DND-41 (cell line): ENCODE data around the gene METTL3.

Experiments used
- ATAC-seq: fragments of 200-7000 bp; cut with Tn5 transposase; 3 replicates; pipeline ENCODE4 v1.9.1; 2021; ENCODE audit warnings: low read depth; ENCODE audit not compliant: insufficient read depth
- DNase-seq: peaks from one replicate; pipeline ENCODE4 v3.0.0-alpha.2; 2020
- H2AFZ ChIP-seq: 2 replicates; pipeline ENCODE4 v1.6.0; 2012; ENCODE audit warnings: low read depth, low read length
- H3K27ac ChIP-seq: 2 replicates; pipeline ENCODE4 v1.5.1; 2012; ENCODE audit warnings: low read length, inconsistent platforms
- H3K27me3 ChIP-seq: fragments of 200-600 bp; sonication (generic); 2 replicates; pipeline ENCODE4 v1.6.0; 2012; ENCODE audit warnings: low read length, mild to moderate bottlenecking, inconsistent platforms; ENCODE audit not compliant: insufficient read depth, poor library complexity
- H3K36me3 ChIP-seq: 2 replicates; pipeline ENCODE4 v1.5.1; 2012; ENCODE audit warnings: low read length, inconsistent platforms; ENCODE audit not compliant: insufficient read depth
- H3K4me1 ChIP-seq: 2 replicates; pipeline ENCODE4 v1.5.1; 2012; ENCODE audit warnings: mild to moderate bottlenecking, low read length; ENCODE audit not compliant: insufficient read depth
- H3K4me2 ChIP-seq: 2 replicates; pipeline ENCODE4 v1.6.0; 2012; ENCODE audit warnings: mild to moderate bottlenecking, moderate library complexity, low read length, inconsistent platforms; ENCODE audit not compliant: insufficient read depth
- H3K4me3 ChIP-seq, 2 experiments: fragments of 200-600 bp in 1 of 2; shearing (Covaris generic) in 1 of 2; 2 replicates each; pipeline ENCODE4 v1.5.1; 2012 to 2016; ENCODE audit warnings: inconsistent platforms in 2 of 2, low read length in 2 of 2, mild to moderate bottlenecking in 2 of 2, low read depth in 1 of 2, moderate library complexity in 1 of 2
- H3K79me2 ChIP-seq: 2 replicates; pipeline ENCODE4 v1.6.0; 2012; ENCODE audit warnings: low read length, inconsistent platforms; ENCODE audit not compliant: insufficient read depth
- H3K9ac ChIP-seq: 2 replicates; pipeline ENCODE4 v1.6.0; 2012; ENCODE audit warnings: low read depth, mild to moderate bottlenecking, inconsistent platforms, low read length, moderate library complexity
- H3K9me3 ChIP-seq: 2 replicates; pipeline ENCODE4 v1.5.1; 2012; ENCODE audit warnings: low read length, moderate library complexity, mild to moderate bottlenecking, inconsistent platforms; ENCODE audit not compliant: insufficient read depth, severe bottlenecking
- H4K20me1 ChIP-seq: 2 replicates; pipeline ENCODE4 v1.6.0; 2012; ENCODE audit warnings: low read length; ENCODE audit not compliant: insufficient read depth
- EZH2 ChIP-seq: IDR thresholded peaks from 3 replicates; pipeline ENCODE4 v1.6.1; 2012; ENCODE audit warnings: borderline replicate concordance, low read depth, mild to moderate bottlenecking, moderate library complexity, low read length, inconsistent platforms; ENCODE audit not compliant: severe bottlenecking
- TF ChIP-seq, protein P1 (sequence below): IDR thresholded peaks from 2 replicates; pipeline ENCODE4 v1.5.1; 2012; ENCODE audit warnings: borderline replicate concordance, low read length, moderate library complexity, mild to moderate bottlenecking; ENCODE audit not compliant: poor library complexity, severe bottlenecking; ENCODE audit errors: extremely low read depth

The METTL3 gene

DNA sequence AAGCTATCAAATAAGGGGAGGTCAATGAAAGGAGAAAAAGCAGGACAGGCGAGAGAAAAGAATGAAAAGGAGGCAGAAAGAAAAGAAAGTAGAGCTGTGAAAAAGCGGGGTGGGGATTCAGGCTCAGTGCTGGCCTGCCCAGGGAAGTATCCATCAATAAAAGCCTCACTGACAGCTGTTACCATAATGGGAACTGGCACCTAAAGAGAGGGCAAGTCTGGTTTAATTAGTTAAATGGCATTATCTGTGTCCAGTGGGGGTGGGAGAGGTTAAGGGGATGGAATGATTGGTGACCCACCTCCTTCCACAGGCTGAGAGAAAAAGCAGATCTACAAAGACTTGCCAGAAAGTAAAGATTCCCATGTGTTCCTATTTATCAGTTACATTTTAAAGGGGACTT, 7.6 kb upstream of the METTL3 start:
- no peak for ATAC-seq
- Histone ChIP-seq H3K9ac (no peak overlapping the region), H3K9me3 (no peaks in the 10 kb centered on the region), H4K20me1 (no peaks in the 10 kb centered on the region), H3K4me2 (no peak overlapping the region), H2AFZ (no peak overlapping the region), H3K79me2 (no peaks in the 10 kb centered on the region), H3K4me3 (no peak overlapping the region), H3K4me1 (no peaks in the 10 kb centered on the region), H3K36me3 (no peaks in the 10 kb centered on the region), H3K27ac (no peak overlapping the region), H3K27me3 (no peaks in the 10 kb centered on the region)
- DNase-seq, result no peak
- no peak for TF ChIP-seq EZH2
- TF ChIP-seq, protein P1, sequence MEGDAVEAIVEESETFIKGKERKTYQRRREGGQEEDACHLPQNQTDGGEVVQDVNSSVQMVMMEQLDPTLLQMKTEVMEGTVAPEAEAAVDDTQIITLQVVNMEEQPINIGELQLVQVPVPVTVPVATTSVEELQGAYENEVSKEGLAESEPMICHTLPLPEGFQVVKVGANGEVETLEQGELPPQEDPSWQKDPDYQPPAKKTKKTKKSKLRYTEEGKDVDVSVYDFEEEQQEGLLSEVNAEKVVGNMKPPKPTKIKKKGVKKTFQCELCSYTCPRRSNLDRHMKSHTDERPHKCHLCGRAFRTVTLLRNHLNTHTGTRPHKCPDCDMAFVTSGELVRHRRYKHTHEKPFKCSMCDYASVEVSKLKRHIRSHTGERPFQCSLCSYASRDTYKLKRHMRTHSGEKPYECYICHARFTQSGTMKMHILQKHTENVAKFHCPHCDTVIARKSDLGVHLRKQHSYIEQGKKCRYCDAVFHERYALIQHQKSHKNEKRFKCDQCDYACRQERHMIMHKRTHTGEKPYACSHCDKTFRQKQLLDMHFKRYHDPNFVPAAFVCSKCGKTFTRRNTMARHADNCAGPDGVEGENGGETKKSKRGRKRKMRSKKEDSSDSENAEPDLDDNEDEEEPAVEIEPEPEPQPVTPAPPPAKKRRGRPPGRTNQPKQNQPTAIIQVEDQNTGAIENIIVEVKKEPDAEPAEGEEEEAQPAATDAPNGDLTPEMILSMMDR, result no peak

DNA sequence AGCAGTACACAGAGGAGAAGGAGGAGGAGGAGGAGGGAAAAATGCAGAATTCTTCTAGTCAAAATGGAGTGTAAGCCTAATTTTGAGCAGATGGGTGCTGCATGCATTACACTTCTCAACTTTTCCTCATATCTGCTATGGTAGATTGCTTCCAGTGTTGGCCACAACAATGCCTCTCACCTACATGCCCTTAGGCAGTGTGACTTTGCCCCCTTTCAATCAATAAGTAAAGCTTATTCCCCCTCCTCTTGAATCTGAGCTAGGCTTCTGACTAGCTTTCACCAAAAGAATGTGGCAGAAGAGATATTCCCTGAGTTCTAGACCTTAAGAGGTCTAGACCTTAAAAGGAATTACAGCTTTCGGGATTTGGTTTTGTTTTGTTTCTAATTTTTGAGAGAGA, 3.2 kb upstream of the METTL3 start:
- DNase-seq (no peak), ATAC-seq (no peak)
- H3K79me2 ChIP-seq, result peaks cover 19% of the 10 kb centered on the region
- peaks cover 18% of the 10 kb centered on the region for H3K4me1 ChIP-seq
- TF ChIP-seq, protein P1, result no peak
- TF ChIP-seq EZH2, result no peak
- no peak overlapping the region for H3K4me2 ChIP-seq
- no peak overlapping the region for H3K27ac ChIP-seq
- H3K4me3 ChIP-seq, result no peak overlapping the region
- H4K20me1 ChIP-seq, result no peaks in the 10 kb centered on the region
- H3K27me3 ChIP-seq, result no peaks in the 10 kb centered on the region
- no peaks in the 10 kb centered on the region for H3K9me3 ChIP-seq
- peaks cover 7% of the 10 kb centered on the region for H3K36me3 ChIP-seq
- no peak overlapping the region for H3K9ac ChIP-seq
- H2AFZ ChIP-seq, result peak overlapping the region; percentile 8; the same call in 1 of the 2 replicates

- TF ChIP-seq, protein P1, result no peak
- TF ChIP-seq EZH2, result no peak
- peak overlapping the region; percentile 87 for H3K9ac ChIP-seq
- H3K27ac ChIP-seq, result peak overlapping the region; percentile 92
Measured at GRCh38 chr14:21509432-21510143, 1.6 kb downstream of the METTL3 start.

GRCh38 chr14:21506557-21506956, 4.6 kb downstream of the METTL3 start:
- ATAC-seq, result no peak
- DNase-seq, result no peak
- H3K36me3 ChIP-seq, result peaks cover 48% of the 10 kb centered on the region
- H4K20me1 ChIP-seq, result no peaks in the 10 kb centered on the region
- H3K4me3 ChIP-seq, result no peak overlapping the region
- TF ChIP-seq EZH2, result no peak
- TF ChIP-seq, protein P1, result no peak
- H3K4me2 ChIP-seq, result no peak overlapping the region
- H3K4me1 ChIP-seq, result peaks cover 34% of the 10 kb centered on the region
- no peaks in the 10 kb centered on the region for H3K9me3 ChIP-seq
- peaks cover 75% of the 10 kb centered on the region for H3K79me2 ChIP-seq
- no peak overlapping the region for H2AFZ ChIP-seq
- no peak overlapping the region for H3K27ac ChIP-seq
- H3K27me3 ChIP-seq, result no peaks in the 10 kb centered on the region
- no peak overlapping the region for H3K9ac ChIP-seq

More at GRCh38 chr14:21509432-21510143, 1.6 kb downstream of the METTL3 start:
- no peaks in the 10 kb centered on the region for H3K9me3 ChIP-seq
- H4K20me1 ChIP-seq, result no peaks in the 10 kb centered on the region
- peak overlapping the region; percentile 83 for H3K4me2 ChIP-seq
- H3K79me2 ChIP-seq, result peaks cover 61% of the 10 kb centered on the region
- no peak overlapping the region for H2AFZ ChIP-seq
- H3K36me3 ChIP-seq, result peaks cover 20% of the 10 kb centered on the region
- DNase-seq, result no peak
- no peaks in the 10 kb centered on the region for H3K27me3 ChIP-seq
- H3K4me1 ChIP-seq, result peaks cover 41% of the 10 kb centered on the region
- ATAC-seq, result no peak
- peak overlapping the region; percentile 77 to 88; a peak in 3 of 4 replicates for H3K4me3 ChIP-seq
